GM19193 (cell line): ENCODE data around the gene PDZD2.

Experiments
- POLR2A ChIP-seq: IDR thresholded peaks from 4 replicates; pipeline ENCODE4 v1.6.1; 2011; ENCODE audit not compliant: insufficient read depth, insufficient read length; ENCODE audit errors: extremely low read depth

PDZD2 gene

GRCh38 chr5:31982621-31983020 is 343.7 kb downstream of the PDZD2 start:
- TF ChIP-seq POLR2A, result no peak

- no peak for TF ChIP-seq POLR2A
Measured at GRCh38 chr5:31983851-31984250, 344.9 kb downstream of the PDZD2 start.

- TF ChIP-seq POLR2A, result no peak
Measured at GRCh38 chr5:31984691-31985090, 345.8 kb downstream of the PDZD2 start.

- TF ChIP-seq POLR2A, result no peak
Measured at GRCh38 chr5:31986101-31986500, 347.2 kb downstream of the PDZD2 start.

GRCh38 chr5:31987985-31988710 is 349.2 kb downstream of the PDZD2 start:
- TF ChIP-seq POLR2A, result no peak

- no peak for TF ChIP-seq POLR2A
Measured at GRCh38 chr5:31990081-31990650, 351.2 kb downstream of the PDZD2 start.

GRCh38 chr5:31990701-31991110 is 351.8 kb downstream of the PDZD2 start:
- no peak for TF ChIP-seq POLR2A

- TF ChIP-seq POLR2A, result no peak
Measured at GRCh38 chr5:31992377-31992776, 353.4 kb downstream of the PDZD2 start.

GRCh38 chr5:31993165-31993961 is 354.4 kb downstream of the PDZD2 start:
- no peak for TF ChIP-seq POLR2A

- TF ChIP-seq POLR2A, result peak; percentile 29
Measured at GRCh38 chr5:31995006-31995405, 356.1 kb downstream of the PDZD2 start.

- TF ChIP-seq POLR2A, result no peak
Measured at GRCh38 chr5:31995714-31996113, 356.8 kb downstream of the PDZD2 start.

GRCh38 chr5:31996909-31997308 is 358.0 kb downstream of the PDZD2 start:
- TF ChIP-seq POLR2A, result no peak

GRCh38 chr5:31999470-31999869 is 360.5 kb downstream of the PDZD2 start:
- no peak for TF ChIP-seq POLR2A

GRCh38 chr5:32000731-32001130 is 361.8 kb downstream of the PDZD2 start:
- no peak for TF ChIP-seq POLR2A

- no peak for TF ChIP-seq POLR2A
Measured at GRCh38 chr5:32001284-32001683, 362.4 kb downstream of the PDZD2 start.

- no peak for TF ChIP-seq POLR2A
Measured at GRCh38 chr5:32001707-32002106, 362.8 kb downstream of the PDZD2 start.
